H9 (cell line): ENCODE results near the gene LSP1. TPM values are rescaled to one million over a fixed set of nuclear protein-coding genes. Genes with fewer than 3 reads are reported as not detected.

Experiments used
- DNase-seq: peaks from one replicate; pipeline ENCODE4 v3.0.0-alpha.2; 2017
- H2AFZ ChIP-seq: one replicate; pipeline ENCODE4 v1.6.1; 2013; ENCODE audit warnings: mild to moderate bottlenecking, low read length, control low read depth, moderate library complexity
- H2AK5ac ChIP-seq: 2 replicates; pipeline ENCODE4 v1.6.1; 2013; ENCODE audit warnings: low read length, control low read depth, mixed read lengths; ENCODE audit not compliant: insufficient read length
- H2BK120ac ChIP-seq: one replicate; pipeline ENCODE4 v1.6.1; 2013; ENCODE audit warnings: low read depth, mild to moderate bottlenecking, low read length, control low read depth, inconsistent platforms; ENCODE audit not compliant: poor library complexity, severe bottlenecking
- H2BK12ac ChIP-seq: 2 replicates; pipeline ENCODE4 v1.6.1; 2013; ENCODE audit warnings: low read length, control low read depth, mixed read lengths, low read depth; ENCODE audit not compliant: insufficient read length
- H2BK15ac ChIP-seq: 2 replicates; pipeline ENCODE4 v1.6.1; 2013; ENCODE audit warnings: low read depth, low read length, control low read depth
- H2BK20ac ChIP-seq: one replicate; pipeline ENCODE4 v1.6.1; 2013; ENCODE audit warnings: low read depth, mild to moderate bottlenecking, low read length, control low read depth, inconsistent platforms; ENCODE audit not compliant: poor library complexity, severe bottlenecking
- H2BK5ac ChIP-seq: 2 replicates; pipeline ENCODE4 v1.6.1; 2013; ENCODE audit warnings: low read length, control low read depth, mixed read lengths; ENCODE audit not compliant: insufficient read length
- H3K14ac ChIP-seq: 2 replicates; pipeline ENCODE4 v1.6.1; 2013; ENCODE audit warnings: low read length, control low read depth; ENCODE audit not compliant: insufficient read depth
- H3K18ac ChIP-seq: 2 replicates; pipeline ENCODE4 v1.6.1; 2013; ENCODE audit warnings: low read depth, mild to moderate bottlenecking, mixed read lengths, low read length, control low read depth; ENCODE audit not compliant: insufficient read length
- H3K23ac ChIP-seq: 2 replicates; pipeline ENCODE4 v1.6.1; 2013; ENCODE audit warnings: low read length, control low read depth, mixed read lengths, low read depth; ENCODE audit not compliant: insufficient read length
- H3K23me2 ChIP-seq: 2 replicates; pipeline ENCODE4 v1.6.1; 2013; ENCODE audit warnings: low read depth, mild to moderate bottlenecking, mixed read lengths, low read length, control low read depth; ENCODE audit not compliant: insufficient read length, poor library complexity, severe bottlenecking
- H3K27ac ChIP-seq: 2 replicates; pipeline ENCODE4 v1.5.1; 2013; ENCODE audit warnings: low read length, control low read depth, mixed read lengths, low read depth; ENCODE audit not compliant: insufficient read length
- H3K27me3 ChIP-seq: 2 replicates; pipeline ENCODE4 v1.6.1; 2013; ENCODE audit warnings: low read length, control low read depth, inconsistent platforms; ENCODE audit not compliant: insufficient read depth
- H3K4ac ChIP-seq: 2 replicates; pipeline ENCODE4 v1.6.1; 2013; ENCODE audit warnings: low read depth, mild to moderate bottlenecking, control low read depth, inconsistent platforms, low read length, moderate library complexity
- H3K4me1 ChIP-seq: 2 replicates; pipeline ENCODE4 v1.6.1; 2013; ENCODE audit warnings: low read length, control low read depth, inconsistent platforms; ENCODE audit not compliant: insufficient read depth
- H3K4me2 ChIP-seq: 2 replicates; pipeline ENCODE4 v1.6.1; 2013; ENCODE audit warnings: low read length, control low read depth, mixed read lengths; ENCODE audit not compliant: insufficient read length, insufficient read depth
- H3K56ac ChIP-seq: 2 replicates; pipeline ENCODE4 v1.6.1; 2013; ENCODE audit warnings: low read depth, mild to moderate bottlenecking, mixed read lengths, low read length, control low read depth; ENCODE audit not compliant: insufficient read length
- H3K79me1 ChIP-seq: 2 replicates; pipeline ENCODE4 v1.6.1; 2013; ENCODE audit warnings: low read depth, mild to moderate bottlenecking, moderate library complexity, low read length, control low read depth, inconsistent platforms; ENCODE audit not compliant: insufficient read depth, poor library complexity, severe bottlenecking
- H3K79me2 ChIP-seq: 2 replicates; pipeline ENCODE4 v1.6.1; 2013; ENCODE audit warnings: low read length, control low read depth, inconsistent platforms; ENCODE audit not compliant: insufficient read depth
- H3K9ac ChIP-seq: 2 replicates; pipeline ENCODE4 v1.6.1; 2013; ENCODE audit warnings: low read length, control low read depth, mixed read lengths; ENCODE audit not compliant: insufficient read length; ENCODE audit errors: extremely low read depth
- H3K9me3 ChIP-seq: one replicate; pipeline ENCODE4 v1.6.1; 2013; ENCODE audit warnings: low read depth, low read length, inconsistent platforms; ENCODE audit not compliant: control insufficient read depth
- H3T11ph ChIP-seq: one replicate; pipeline ENCODE4 v1.6.1; 2013; ENCODE audit warnings: mild to moderate bottlenecking, low read length, control low read depth, inconsistent platforms
- H4K20me1 ChIP-seq: one replicate; pipeline ENCODE4 v1.6.1; 2013; ENCODE audit not compliant: control insufficient read depth, insufficient read length, insufficient read depth
- H4K5ac ChIP-seq: 2 replicates; pipeline ENCODE4 v1.6.1; 2013; ENCODE audit warnings: low read depth, mild to moderate bottlenecking, mixed read lengths, low read length, control low read depth; ENCODE audit not compliant: insufficient read length
- H4K8ac ChIP-seq: replicated peaks from 2 replicates; pipeline ENCODE4 v1.6.1; 2013; ENCODE audit warnings: low read length, control low read depth, mixed read lengths, low read depth; ENCODE audit not compliant: insufficient read length
- H4K91ac ChIP-seq: 2 replicates; pipeline ENCODE4 v1.6.1; 2013; ENCODE audit warnings: low read depth, mild to moderate bottlenecking, moderate library complexity, mixed read lengths, low read length, control low read depth; ENCODE audit not compliant: insufficient read length
- H3K27ac Mint-ChIP-seq, 3 experiments: 2 replicates in 2 of 3; 3 replicates in 1 of 3; pipeline ENCODE4 v1.8.0; 2020 to 2021; ENCODE audit warnings: mixed read lengths in 3 of 3, mild to moderate bottlenecking in 1 of 3, moderate library complexity in 1 of 3
- H3K27me3 Mint-ChIP-seq: 2 replicates; pipeline ENCODE4 v1.8.0; 2021; ENCODE audit warnings: low read depth, mild to moderate bottlenecking, moderate library complexity, mixed read lengths
- H3K36me3 Mint-ChIP-seq, 3 experiments: 2 replicates in 2 of 3; 3 replicates in 1 of 3; pipeline ENCODE4 v1.8.0; 2020 to 2021; ENCODE audit warnings: low read depth in 3 of 3, mixed read lengths in 3 of 3; ENCODE audit not compliant: insufficient read depth in 1 of 3
- H3K4me1 Mint-ChIP-seq, 2 experiments: 2 replicates each; pipeline ENCODE4 v1.8.0; 2020; ENCODE audit warnings: mixed read lengths in 2 of 2
- H3K4me3 Mint-ChIP-seq, 2 experiments: 2 replicates in 1 of 2; 3 replicates in 1 of 2; pipeline ENCODE4 v1.8.0; 2020 to 2021; ENCODE audit warnings: mild to moderate bottlenecking in 2 of 2, mixed read lengths in 2 of 2, moderate library complexity in 1 of 2
- H3K9me3 Mint-ChIP-seq, 2 experiments: 2 replicates in 1 of 2; 3 replicates in 1 of 2; pipeline ENCODE4 v1.8.0; 2020; ENCODE audit warnings: mild to moderate bottlenecking in 2 of 2, mixed read lengths in 2 of 2, moderate library complexity in 1 of 2
- CTCF ChIP-seq: fragments of 200-600 bp; sonication (generic); conservative IDR thresholded peaks from 3 replicates; pipeline ENCODE4 v1.8.0; 2021; ENCODE audit warnings: antibody characterized with exemption, mild to moderate bottlenecking
- WGBS: extraction: QIAGEN DNeasy Blood & Tissue Kit; methylation state at CpG from one replicate; pipeline ENCODE4 v1.1.7; 2013; ENCODE audit warnings: missing lambda C conversion rate, low lambda C conversion rate, mixed read lengths; ENCODE audit not compliant: insufficient read length; ENCODE audit errors: extremely low coverage; 5-methylcytosine and 5-hydroxymethylcytosine counted together
- total RNA-seq: library from RNA; stranded (reverse); gene quantifications from 2 replicates; pipeline ENCODE4 v1.2.1, GENCODE V29; 2021

LSP1 gene
- total RNA-seq, 1 experiment from 2014 or later: not detected

- H3K79me1 ChIP-seq: no peaks in the 10 kb centered on the region
- H4K91ac ChIP-seq: no peak overlapping the region
- no peak for DNase-seq
- no peak overlapping the region for H3K18ac ChIP-seq
- H2BK20ac ChIP-seq: no peak overlapping the region
- no peak overlapping the region for H2AFZ ChIP-seq
- H3K4me1 ChIP-seq: no peaks in the 10 kb centered on the region
- no peaks in the 10 kb centered on the region for H3K79me2 ChIP-seq
- Mint-ChIP-seq H3K9me3 (no peaks in the 10 kb centered on the region; a peak in 1 of 5 replicates), H3K36me3 (no peaks in the 10 kb centered on the region), H3K27ac (peak overlapping the region in 2 of 3 experiments; percentile 20 to 67; a peak in 1 of 7 replicates), H3K27me3 (peaks cover 18% of the 10 kb centered on the region), H3K4me3 (no peak overlapping the region), H3K4me1 (peaks cover 3 to 9% of the 10 kb centered on the region in 2 experiments; a peak in 3 of 4 replicates)
- TF ChIP-seq CTCF: no peak
- no peak overlapping the region for H4K5ac ChIP-seq
- H2BK120ac ChIP-seq: no peak overlapping the region
- H4K20me1 ChIP-seq: no peaks in the 10 kb centered on the region
- no CpG with 5 or more reads among the region's 14 CpGs for WGBS
- H2BK12ac ChIP-seq: no peak overlapping the region
- no peaks in the 10 kb centered on the region for H3K9me3 ChIP-seq
- H3T11ph ChIP-seq: no peak overlapping the region
- no peaks in the 10 kb centered on the region for H3K27me3 ChIP-seq
- no peak overlapping the region for H3K56ac ChIP-seq
- H3K23me2 ChIP-seq: peaks cover 3% of the 10 kb centered on the region
- no peak overlapping the region for H2BK15ac ChIP-seq
- H2BK5ac ChIP-seq: no peak overlapping the region
- H3K4ac ChIP-seq: no peak overlapping the region
- no peak overlapping the region for H3K27ac ChIP-seq
- H4K8ac ChIP-seq: no peak overlapping the region
- no peak overlapping the region for H3K14ac ChIP-seq
- H3K9ac ChIP-seq: no peak overlapping the region
- no peak overlapping the region for H3K4me2 ChIP-seq
- H2AK5ac ChIP-seq: no peak overlapping the region
- H3K23ac ChIP-seq: no peak overlapping the region
Observed at GRCh38 chr11:1834062-1834610, 18.7 kb upstream of the LSP1 start.
